Lower lobe of right lung (tissue), 2 donors: Measurements from ENCODE around the gene CCDC126. TPM values are rescaled to one million over a fixed set of nuclear protein-coding genes. Genes with fewer than 3 reads are reported as not detected.
A peak's percentile ranks its signal among the peaks of the same experiment; 100 is the strongest.
"Not testable (repeated sequence)": the region's sequence is repeated elsewhere in the genome, so short reads cannot be mapped to it uniquely, and the experiment has no call there.

ENCODE experiments used
- ATAC-seq, 2 donors: fragments of 200-7000 bp; cut with Tn5 transposase; one replicate each; pipeline ENCODE4 v1.9.1; 2020 to 2022; ENCODE audit warnings: mild to moderate bottlenecking in 2 of 2, moderate library complexity in 2 of 2
- DNase-seq: peaks from one replicate; pipeline ENCODE4 v3.0.0-alpha.2; 2020
- H3K27ac ChIP-seq: fragments of 200-600 bp; one replicate; pipeline ENCODE4 v1.8.0; 2022
- H3K27me3 ChIP-seq: fragments of 200-600 bp; one replicate; pipeline ENCODE4 v1.8.0; 2022; ENCODE audit warnings: low read depth
- H3K36me3 ChIP-seq: fragments of 200-600 bp; one replicate; pipeline ENCODE4 v1.8.0; 2022; ENCODE audit warnings: mild to moderate bottlenecking
- H3K4me1 ChIP-seq: fragments of 200-600 bp; one replicate; pipeline ENCODE4 v1.8.0; 2022
- H3K4me3 ChIP-seq: fragments of 200-600 bp; one replicate; pipeline ENCODE4 v1.8.0; 2022; ENCODE audit warnings: mild to moderate bottlenecking
- H3K9me3 ChIP-seq: fragments of 200-600 bp; one replicate; pipeline ENCODE4 v1.8.0; 2022
- intact Hi-C: fragments of 100-400 bp; cut with DNase I; formaldehyde crosslinking; loops from one replicate; pipeline ENCODE4 v1.11.0; 2022
- long read RNA-seq: library from polyadenylated mRNA; unstranded; transcript quantifications from one replicate; pipeline ENCODE4 v2.0.0, GENCODE V29; 2021
- total RNA-seq: library from RNA; stranded (reverse); fragmentation: NEBNext Ultra II Directional; extraction: Animal tissue kit (Norgen Biotek cat#: 25700); gene quantifications from one replicate; pipeline ENCODE4 v1.2.1, GENCODE V29; 2021
- TF ChIP-seq, protein P1 (sequence below): fragments of 200-600 bp; IDR thresholded peaks from one replicate; pipeline ENCODE4 v1.8.0; 2022; ENCODE audit warnings: antibody characterized with exemption, mild to moderate bottlenecking
- donor health status: DM: no; HTN: yes; CAD: no; lungs with severe emphysema.

The CCDC126 gene, protein sequence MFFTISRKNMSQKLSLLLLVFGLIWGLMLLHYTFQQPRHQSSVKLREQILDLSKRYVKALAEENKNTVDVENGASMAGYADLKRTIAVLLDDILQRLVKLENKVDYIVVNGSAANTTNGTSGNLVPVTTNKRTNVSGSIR
- total RNA-seq, result 15.5 TPM
- long read RNA-seq, transcript CCDC126-204 (5 exons, 847 nt), result minor isoform, 5 of 28 reads
- long read RNA-seq, transcript CCDC126-201 (4 exons, 2,473 nt), result major isoform, 13 of 28 reads
- long read RNA-seq, partial matches to known transcripts, result 5 of 28 reads
- long read RNA-seq, other reads (novel, unspliced or antisense), result 3 of 28 reads

DNA sequence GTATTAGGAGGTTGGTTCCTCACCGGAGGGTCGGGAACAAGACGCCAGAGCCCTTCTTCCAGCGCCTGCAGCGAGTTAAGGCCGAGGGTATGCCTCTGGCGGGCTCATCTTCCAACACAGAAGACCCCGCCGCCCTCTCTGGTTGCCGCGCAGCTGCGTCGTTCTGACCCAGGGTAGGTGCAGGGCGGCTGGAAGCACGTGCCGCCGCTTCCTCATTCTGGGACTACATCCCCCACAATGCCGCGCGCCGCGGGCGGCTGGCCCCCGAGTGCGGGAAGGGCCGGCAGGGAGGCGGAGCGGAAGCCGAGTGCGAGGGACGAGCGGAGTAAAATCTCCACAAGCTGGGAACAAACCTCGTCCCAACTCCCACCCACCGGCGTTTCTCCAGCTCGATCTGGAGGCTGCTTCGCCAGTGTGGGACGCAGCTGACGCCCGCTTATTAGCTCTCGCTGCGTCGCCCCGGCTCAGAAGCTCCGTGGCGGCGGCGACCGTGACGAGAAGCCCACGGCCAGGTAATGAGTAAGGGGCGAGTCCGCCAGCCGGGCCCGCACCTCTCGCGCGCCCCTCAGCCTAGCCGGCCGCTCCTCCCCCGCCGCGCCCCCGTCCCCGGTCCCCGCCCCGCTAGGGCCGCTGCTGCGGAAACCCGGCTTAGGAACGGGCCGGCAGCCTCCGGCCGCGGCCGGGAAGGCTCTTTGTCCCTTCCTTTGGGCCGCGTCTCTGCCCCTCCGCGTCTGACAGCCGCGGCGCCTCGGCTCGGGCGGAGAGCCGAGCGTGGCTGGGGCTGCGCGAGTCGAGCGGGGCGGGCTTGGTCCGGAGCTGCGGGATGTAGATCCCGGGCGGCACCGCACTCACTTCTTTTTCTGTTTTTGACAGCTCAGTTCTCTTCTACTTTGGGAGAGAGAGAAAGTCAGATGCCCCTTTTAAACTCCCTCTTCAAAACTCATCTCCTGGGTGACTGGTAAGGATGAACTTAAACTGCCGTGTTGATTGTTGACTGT is at the start of gene CCDC126:
CCDC126 (plus strand) TSS at position 289 of the 998 bp plus-strand sequence. CDS start 13,934 bp downstream, outside the sequence.
- intact Hi-C loops, result no loop called here
- DNase-seq (peak; percentile 96), ATAC-seq (peak; percentile 98 to 99)
- TF ChIP-seq, protein P1, sequence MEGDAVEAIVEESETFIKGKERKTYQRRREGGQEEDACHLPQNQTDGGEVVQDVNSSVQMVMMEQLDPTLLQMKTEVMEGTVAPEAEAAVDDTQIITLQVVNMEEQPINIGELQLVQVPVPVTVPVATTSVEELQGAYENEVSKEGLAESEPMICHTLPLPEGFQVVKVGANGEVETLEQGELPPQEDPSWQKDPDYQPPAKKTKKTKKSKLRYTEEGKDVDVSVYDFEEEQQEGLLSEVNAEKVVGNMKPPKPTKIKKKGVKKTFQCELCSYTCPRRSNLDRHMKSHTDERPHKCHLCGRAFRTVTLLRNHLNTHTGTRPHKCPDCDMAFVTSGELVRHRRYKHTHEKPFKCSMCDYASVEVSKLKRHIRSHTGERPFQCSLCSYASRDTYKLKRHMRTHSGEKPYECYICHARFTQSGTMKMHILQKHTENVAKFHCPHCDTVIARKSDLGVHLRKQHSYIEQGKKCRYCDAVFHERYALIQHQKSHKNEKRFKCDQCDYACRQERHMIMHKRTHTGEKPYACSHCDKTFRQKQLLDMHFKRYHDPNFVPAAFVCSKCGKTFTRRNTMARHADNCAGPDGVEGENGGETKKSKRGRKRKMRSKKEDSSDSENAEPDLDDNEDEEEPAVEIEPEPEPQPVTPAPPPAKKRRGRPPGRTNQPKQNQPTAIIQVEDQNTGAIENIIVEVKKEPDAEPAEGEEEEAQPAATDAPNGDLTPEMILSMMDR, result no peak
- Histone ChIP-seq H3K27ac (peak within 1 kb of the TSS; percentile 94), H3K27me3 (no peaks in the 10 kb centered on the region), H3K36me3 (no peaks in the 10 kb centered on the region), H3K9me3 (no peaks in the 10 kb centered on the region), H3K4me1 (peaks cover 19% of the 10 kb centered on the region), H3K4me3 (peak within 1 kb of the TSS; percentile 75)

DNA sequence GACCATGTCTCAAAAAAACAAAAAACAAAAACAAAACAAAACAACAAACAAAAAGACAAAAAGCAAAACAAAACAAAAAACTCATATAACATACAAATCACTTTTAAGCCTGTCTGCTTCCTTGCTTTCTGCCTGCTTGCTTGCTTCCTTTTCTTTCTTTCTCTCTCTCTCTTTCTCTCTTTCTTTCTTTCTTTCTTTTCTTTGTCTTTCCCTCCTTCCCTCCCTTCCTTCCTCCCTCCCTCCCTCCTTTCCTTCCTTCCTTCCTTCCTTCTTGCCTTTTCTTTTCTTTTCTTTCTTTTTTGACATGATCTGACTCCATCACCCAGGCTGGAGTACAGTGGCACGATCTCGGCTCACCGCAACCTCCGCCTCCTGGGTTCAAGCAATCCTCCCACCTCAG is 49.5 kb upstream of the CCDC126 start:
- intact Hi-C loops, result no loop called here
- Histone ChIP-seq H3K4me1 (no peaks in the 10 kb centered on the region), H3K9me3 (no peaks in the 10 kb centered on the region), H3K36me3 (no peaks in the 10 kb centered on the region), H3K4me3 (no peak overlapping the region), H3K27ac (no peak overlapping the region), H3K27me3 (no peaks in the 10 kb centered on the region)
- ATAC-seq (no peak), DNase-seq (no peak)
- TF ChIP-seq, protein P1, result no peak

DNA sequence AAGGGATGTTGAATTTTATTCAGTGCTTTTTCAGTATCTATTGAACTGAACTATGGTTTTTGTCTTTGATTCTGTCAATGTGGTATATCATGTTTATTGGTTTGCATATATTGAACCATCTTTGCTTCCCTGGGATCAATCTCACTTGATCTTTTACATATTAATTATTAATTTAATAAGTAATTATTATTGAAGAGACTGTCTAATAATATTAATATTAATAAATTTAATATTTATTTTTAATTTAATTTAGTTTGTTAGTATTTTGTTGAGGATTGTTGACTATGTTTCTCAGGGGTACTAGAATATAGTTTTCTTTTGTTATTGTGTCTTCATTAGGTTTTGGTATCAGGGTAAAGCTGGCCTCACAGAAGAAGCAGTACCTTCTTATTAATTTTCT is 38.9 kb upstream of the CCDC126 start:
- Histone ChIP-seq H3K36me3 (no peaks in the 10 kb centered on the region), H3K4me3 (no peak overlapping the region), H3K27me3 (no peaks in the 10 kb centered on the region), H3K4me1 (no peaks in the 10 kb centered on the region), H3K9me3 (no peaks in the 10 kb centered on the region), H3K27ac (no peak overlapping the region)
- ATAC-seq (no peak), DNase-seq (no peak)
- intact Hi-C loops, result no loop called here
- TF ChIP-seq, protein P1, result no peak

DNA sequence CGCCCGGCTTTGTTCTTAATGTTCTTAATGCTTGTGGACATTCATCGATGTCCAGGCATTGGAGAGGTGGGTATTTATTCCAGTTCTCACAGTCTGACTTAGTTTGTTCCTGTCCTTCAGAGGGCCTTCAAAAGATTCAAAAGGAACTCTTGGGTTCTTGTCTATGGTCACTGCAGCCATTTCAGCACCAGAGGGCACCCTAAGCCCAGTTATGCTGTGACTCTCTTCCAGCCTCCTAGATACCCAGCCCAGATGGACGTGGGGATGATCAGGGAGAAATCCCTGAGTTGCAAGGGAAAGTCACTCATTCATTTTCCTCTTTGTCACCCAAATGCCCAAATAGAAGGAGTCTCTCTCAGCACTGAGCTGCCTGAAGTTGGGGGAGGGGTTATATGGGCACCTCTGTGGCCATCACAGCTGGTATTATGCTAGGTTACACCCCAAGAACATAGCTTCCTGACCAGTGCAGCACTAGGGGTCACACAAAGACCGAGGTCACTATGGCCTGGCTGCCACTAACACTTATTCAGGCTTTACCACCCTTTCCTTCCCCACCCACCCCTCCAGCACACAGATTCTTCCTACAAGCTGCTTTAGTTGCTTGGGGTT is 26.5 kb upstream of the CCDC126 start:
- no peaks in the 10 kb centered on the region for H3K9me3 ChIP-seq
- no peaks in the 10 kb centered on the region for H3K4me1 ChIP-seq
- H3K27ac ChIP-seq, result no peak overlapping the region
- DNase-seq (peak; percentile 65), ATAC-seq (peak; percentile 93 to 96)
- TF ChIP-seq, protein P1, result peak; percentile 88
- H3K27me3 ChIP-seq, result no peaks in the 10 kb centered on the region
- no peak overlapping the region for H3K4me3 ChIP-seq
- H3K36me3 ChIP-seq, result no peaks in the 10 kb centered on the region
- intact Hi-C loops, result loop anchor here (5.0 kb wide), 1 partner anchor 142 kb away; the partner anchor contains the start of gene STK31

DNA sequence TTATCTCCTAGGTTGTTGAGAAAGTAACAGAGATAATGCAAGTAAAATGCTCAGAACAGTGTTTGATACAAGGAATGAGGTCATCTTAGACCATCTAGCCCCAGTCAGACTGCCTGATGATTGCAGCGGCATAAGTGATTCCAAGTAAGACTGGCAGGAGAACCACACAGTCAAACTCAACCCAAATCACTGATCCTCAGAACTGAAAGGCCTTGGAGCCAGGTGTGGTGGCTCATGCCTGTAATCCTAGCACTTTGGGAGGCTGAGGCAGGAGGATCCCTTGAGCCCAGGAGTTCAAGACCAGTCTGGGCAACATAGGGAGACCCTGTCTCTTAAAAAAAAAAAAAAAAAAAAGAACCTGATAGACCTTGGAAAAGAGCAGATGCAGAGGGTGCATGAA is 15.2 kb upstream of the CCDC126 start:
- H3K4me3 ChIP-seq, DNase-seq, H3K4me1 ChIP-seq, H3K27me3 ChIP-seq, ATAC-seq, H3K27ac ChIP-seq, H3K9me3 ChIP-seq, H3K36me3 ChIP-seq, intact Hi-C loops: not testable (repeated sequence)

DNA sequence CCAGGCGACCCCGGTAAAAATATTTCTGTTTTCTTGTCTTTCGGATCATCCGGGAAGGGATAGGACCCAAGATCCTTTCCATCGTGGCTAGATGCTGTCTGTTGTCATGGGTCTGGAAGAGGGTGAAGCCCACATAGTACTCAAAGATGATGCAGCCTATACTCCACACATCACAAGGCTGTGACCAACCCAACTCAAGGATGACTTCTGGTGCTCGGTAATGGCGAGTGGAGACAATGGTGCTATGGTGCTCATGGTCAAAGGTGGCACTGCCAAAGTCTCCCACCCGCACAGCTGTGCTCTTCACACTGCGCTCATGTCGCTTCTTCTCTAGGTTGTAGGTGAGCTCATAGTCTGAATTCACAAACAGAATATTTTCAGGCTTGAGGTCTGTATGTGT is 11.9 kb upstream of the CCDC126 start:
- H3K4me1 ChIP-seq, H3K27me3 ChIP-seq, DNase-seq, ATAC-seq, H3K27ac ChIP-seq, H3K4me3 ChIP-seq, intact Hi-C loops, H3K9me3 ChIP-seq, H3K36me3 ChIP-seq: not testable (repeated sequence)
